Sigmoid colon (tissue), 7 donors: Measurements from ENCODE around the gene GPR157. TPM values are rescaled to one million over a fixed set of nuclear protein-coding genes. Genes with fewer than 3 reads are reported as not detected.

ENCODE experiments used
- DNase-seq: peaks from one replicate; pipeline ENCODE4 v3.0.0-alpha.2; 2019
- H3K27ac ChIP-seq, 4 donors: fragments of 200-600 bp; sonication (generic); one replicate each; pipeline ENCODE4 v1.5.1; 2016 to 2019; ENCODE audit warnings: mild to moderate bottlenecking in 1 of 4
- H3K27me3 ChIP-seq, 3 donors: fragments of 200-600 bp; sonication (generic); one replicate each; pipeline ENCODE4 v1.5.1; 2019; ENCODE audit warnings: mild to moderate bottlenecking in 1 of 3
- H3K36me3 ChIP-seq, 4 donors: fragments of 200-600 bp; sonication (generic); one replicate each; pipeline ENCODE4 v1.5.1; 2016 to 2019
- H3K4me1 ChIP-seq, 4 donors: fragments of 200-600 bp; sonication (generic); one replicate each; pipeline ENCODE4 v1.5.1; 2017 to 2019
- H3K4me3 ChIP-seq, 4 donors: fragments of 200-600 bp; sonication (generic); one replicate each; pipeline ENCODE4 v1.5.1; 2017 to 2019; ENCODE audit warnings: mild to moderate bottlenecking in 2 of 4, moderate library complexity in 1 of 4
- H3K9me3 ChIP-seq, 4 donors: fragments of 200-600 bp in 3 of 4; sonication (generic) in 3 of 4; one replicate each; pipeline versions ENCODE4 v1.5.1 to v1.6.1; 2013 to 2019
- CTCF ChIP-seq, 4 experiments: fragments of 450-650 bp in 3 of 4; fragments of 200-600 bp in 1 of 4; IDR thresholded peaks; one replicate each; pipeline ENCODE4 v1.5.1; 2016 to 2019; ENCODE audit warnings: antibody characterized with exemption in 4 of 4, mild to moderate bottlenecking in 3 of 4, moderate library complexity in 2 of 4
- EP300 ChIP-seq, 4 donors: sonication (generic); formaldehyde crosslinking; IDR thresholded peaks; one replicate each; pipeline ENCODE4 v1.6.1; 2017; ENCODE audit warnings: antibody characterized with exemption in 4 of 4
- POLR2A ChIP-seq, 2 donors: fragments of 450-650 bp; IDR thresholded peaks; one replicate each; pipeline ENCODE4 v1.6.1; 2016; ENCODE audit warnings: antibody characterized with exemption in 2 of 2, mild to moderate bottlenecking in 2 of 2, moderate library complexity in 2 of 2
- POLR2AphosphoS5 ChIP-seq, 4 donors: sonication (generic); formaldehyde crosslinking; IDR thresholded peaks; one replicate each; pipeline ENCODE4 v1.6.1; 2017; ENCODE audit warnings: antibody characterized with exemption in 4 of 4
- WGBS, 2 donors: extraction: QIAGEN DNeasy Blood & Tissue Kit; methylation state at CpG; one replicate each; pipeline ENCODE4 v1.1.7; 2013; 5-methylcytosine and 5-hydroxymethylcytosine counted together
- intact Hi-C: fragments of 100-400 bp; cut with DNase I; formaldehyde crosslinking; loops from one replicate; pipeline ENCODE4 v1.15.1; 2023
- polyA plus RNA-seq, 3 donors: library from polyadenylated mRNA; stranded (reverse); fragments of 200-250 nt; gene quantifications; one replicate each; pipeline ENCODE4 v1.2.3, GENCODE V29; 2013
- total RNA-seq, 4 donors: library from RNA; depleted of rRNA; stranded (reverse); fragments of >200 nt; gene quantifications; one replicate each; pipeline ENCODE4 v1.1.0, GENCODE V29; 2016
- donor health status: healthy with polysubstance abuse.
- donor health status: Bipolar disorder and iron deficiency.
- donor health status: healthy.

Gene GPR157, protein sequence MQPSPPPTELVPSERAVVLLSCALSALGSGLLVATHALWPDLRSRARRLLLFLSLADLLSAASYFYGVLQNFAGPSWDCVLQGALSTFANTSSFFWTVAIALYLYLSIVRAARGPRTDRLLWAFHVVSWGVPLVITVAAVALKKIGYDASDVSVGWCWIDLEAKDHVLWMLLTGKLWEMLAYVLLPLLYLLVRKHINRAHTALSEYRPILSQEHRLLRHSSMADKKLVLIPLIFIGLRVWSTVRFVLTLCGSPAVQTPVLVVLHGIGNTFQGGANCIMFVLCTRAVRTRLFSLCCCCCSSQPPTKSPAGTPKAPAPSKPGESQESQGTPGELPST
- total RNA-seq (1 to 10 TPM; 1.6 to 2.8 (median 1.7) TPM), polyA plus RNA-seq (1 to 10 TPM in 2 of 3 donors, under 1 TPM in 1; 0.92 to 3.7 (median 1.8) TPM)

GRCh38 chr1:9128520-9129265 is at the start of gene GPR157:
Gene GPR157 (minus strand): TSS chr1:9129102. CDS start chr1:9129027, 75 bp downstream.
- H3K4me3 ChIP-seq, result peak within 1 kb of the TSS; percentile 46 to 85 (median 59)
- 1 to 2% methylated on average over 92 of the region's 92 CpGs for WGBS, 2 donors
- H3K4me1 ChIP-seq, result peaks cover 0 to 27% (median 21%) of the 10 kb centered on the region in 4 donors
- H3K27ac ChIP-seq, result peak within 1 kb of the TSS; percentile 75 to 90 (median 84)
- DNase-seq, result peak; percentile 94
- H3K36me3 ChIP-seq, result no peaks in the 10 kb centered on the region
- intact Hi-C loops, result no loop called here
- H3K9me3 ChIP-seq, result no peaks in the 10 kb centered on the region
- TF ChIP-seq POLR2AphosphoS5 (IDR thresholded peaks at IDR 0.05), result peak in 3 of 4 donors; percentile 15 to 27 (median 24)
- TF ChIP-seq POLR2A (IDR thresholded peaks at IDR 0.05), result no peak
- TF ChIP-seq EP300 (IDR thresholded peaks at IDR 0.05), result no peak
- no peak for TF ChIP-seq CTCF (IDR thresholded peaks at IDR 0.05)
- H3K27me3 ChIP-seq, result no peaks in the 10 kb centered on the region

GRCh38 chr1:9174762-9175161 is 45.9 kb upstream of the GPR157 start:
- Histone ChIP-seq H3K36me3 (no peaks in the 10 kb centered on the region), H3K4me1 (no peaks in the 10 kb centered on the region), H3K4me3 (no peak overlapping the region), H3K9me3 (no peaks in the 10 kb centered on the region), H3K27ac (no peak overlapping the region), H3K27me3 (no peaks in the 10 kb centered on the region)
- 91 to 93% methylated on average over 10 of the region's 10 CpGs for WGBS, 2 donors
- no peak for DNase-seq
- intact Hi-C loops, result no loop called here
- no peak for TF ChIP-seq POLR2A (IDR thresholded peaks at IDR 0.05)
- TF ChIP-seq CTCF (IDR thresholded peaks at IDR 0.05), result no peak
- TF ChIP-seq POLR2AphosphoS5 (IDR thresholded peaks at IDR 0.05), result no peak
- TF ChIP-seq EP300 (IDR thresholded peaks at IDR 0.05), result no peak

GRCh38 chr1:9174243-9174642 is 45.3 kb upstream of the GPR157 start:
- DNase-seq, result no peak
- intact Hi-C loops, result no loop called here
- WGBS, 2 donors, result 58 to 67% methylated on average over 4 of the region's 4 CpGs
- Histone ChIP-seq H3K36me3 (no peaks in the 10 kb centered on the region), H3K4me3 (no peak overlapping the region), H3K27ac (no peak overlapping the region), H3K9me3 (no peaks in the 10 kb centered on the region), H3K27me3 (no peaks in the 10 kb centered on the region), H3K4me1 (no peaks in the 10 kb centered on the region)
- TF ChIP-seq EP300 (IDR thresholded peaks at IDR 0.05) (no peak), CTCF (IDR thresholded peaks at IDR 0.05) (no peak), POLR2AphosphoS5 (IDR thresholded peaks at IDR 0.05) (no peak), POLR2A (IDR thresholded peaks at IDR 0.05) (no peak)

GRCh38 chr1:9169601-9170137 is 40.8 kb upstream of the GPR157 start:
- Histone ChIP-seq H3K9me3 (no peaks in the 10 kb centered on the region), H3K27me3 (no peaks in the 10 kb centered on the region), H3K36me3 (no peaks in the 10 kb centered on the region), H3K4me3 (no peak overlapping the region), H3K4me1 (no peaks in the 10 kb centered on the region), H3K27ac (no peak overlapping the region)
- DNase-seq, result no peak
- TF ChIP-seq EP300 (IDR thresholded peaks at IDR 0.05) (no peak), CTCF (IDR thresholded peaks at IDR 0.05) (no peak), POLR2A (IDR thresholded peaks at IDR 0.05) (no peak), POLR2AphosphoS5 (IDR thresholded peaks at IDR 0.05) (no peak)
- 95 to 97% methylated on average over 10 of the region's 10 CpGs for WGBS, 2 donors
- intact Hi-C loops, result no loop called here
